Measurements from ENCODE around the gene EIF4G3.
"Not testable (repeated sequence)": the region's sequence is repeated elsewhere in the genome, so short reads cannot be mapped to it uniquely, and the experiment has no call there.

The EIF4G3 gene

GRCh38 chr1:20932437-20932977, 244.2 kb downstream of the EIF4G3 start:
- DNase-seq = no peak

- DNase-seq = no peak
These were observed 244.7 kb downstream of the EIF4G3 start for GRCh38 chr1:20931930-20932436.

GRCh38 chr1:20930427-20930826, 246.3 kb downstream of the EIF4G3 start:
- DNase-seq = no peak

DNA sequence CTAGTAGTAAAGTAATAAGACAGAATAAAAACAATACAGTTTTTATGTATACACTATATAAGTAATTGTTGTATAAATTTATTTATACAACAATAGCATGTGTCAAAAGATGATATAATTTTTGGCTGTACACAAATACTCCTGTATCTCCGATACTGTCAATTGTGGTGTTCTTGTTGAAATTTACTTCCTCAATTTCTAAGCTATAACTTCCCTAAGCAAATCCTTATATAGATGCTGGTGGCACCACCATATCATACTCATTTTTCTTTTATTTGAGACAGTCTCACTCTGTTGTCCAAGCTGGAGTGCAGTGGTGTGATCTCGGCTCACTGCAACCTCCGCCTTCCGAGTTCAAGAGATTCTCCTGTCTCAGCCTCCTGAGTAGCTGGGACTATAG, 248.6 kb downstream of the EIF4G3 start:
- DNase-seq = no peak

DNA sequence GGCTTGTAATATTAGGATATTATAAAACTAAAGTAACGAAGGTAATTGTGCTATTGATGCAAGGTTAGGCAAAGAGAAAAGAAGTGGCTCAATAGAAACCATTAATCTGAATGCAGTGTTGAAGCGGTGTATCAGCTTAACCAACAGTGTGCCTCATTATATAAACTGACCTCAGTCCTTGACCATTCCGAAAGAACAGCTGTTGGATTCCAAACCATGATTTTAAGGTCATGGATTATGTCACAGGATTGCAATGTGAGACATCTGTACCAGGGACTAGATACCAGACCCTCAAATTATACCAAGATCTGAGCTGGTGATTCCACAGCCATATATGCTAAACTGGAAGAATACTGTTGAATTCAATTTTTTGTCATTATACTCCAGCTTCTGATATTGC, 255.4 kb downstream of the EIF4G3 start:
- DNase-seq = no peak

- DNase-seq = no peak
These were observed 263.5 kb downstream of the EIF4G3 start for GRCh38 chr1:20913242-20913641.

GRCh38 chr1:20907526-20907925, 269.2 kb downstream of the EIF4G3 start:
- DNase-seq = not testable (repeated sequence)

DNA sequence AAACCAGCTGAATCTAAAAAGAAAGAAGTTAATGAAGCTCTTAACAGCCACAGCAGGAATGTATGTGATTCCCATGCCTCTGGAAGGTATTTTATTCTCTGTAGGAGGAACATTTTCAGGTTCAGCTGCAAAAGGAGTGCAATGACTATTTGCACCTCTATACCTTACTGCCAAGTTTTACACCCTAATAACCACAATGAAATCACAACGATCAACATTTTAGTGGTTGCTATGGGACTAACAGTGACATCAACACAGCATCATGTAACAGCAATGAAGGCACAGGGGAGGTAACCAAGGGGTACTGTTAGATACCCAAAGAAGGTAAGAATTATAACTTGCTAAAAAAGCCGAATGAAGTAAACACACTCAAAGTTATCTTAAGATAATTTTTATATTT, 273.3 kb downstream of the EIF4G3 start:
- no peak for DNase-seq

GRCh38 chr1:20900056-20900455, 276.6 kb downstream of the EIF4G3 start:
- no peak for DNase-seq

DNA sequence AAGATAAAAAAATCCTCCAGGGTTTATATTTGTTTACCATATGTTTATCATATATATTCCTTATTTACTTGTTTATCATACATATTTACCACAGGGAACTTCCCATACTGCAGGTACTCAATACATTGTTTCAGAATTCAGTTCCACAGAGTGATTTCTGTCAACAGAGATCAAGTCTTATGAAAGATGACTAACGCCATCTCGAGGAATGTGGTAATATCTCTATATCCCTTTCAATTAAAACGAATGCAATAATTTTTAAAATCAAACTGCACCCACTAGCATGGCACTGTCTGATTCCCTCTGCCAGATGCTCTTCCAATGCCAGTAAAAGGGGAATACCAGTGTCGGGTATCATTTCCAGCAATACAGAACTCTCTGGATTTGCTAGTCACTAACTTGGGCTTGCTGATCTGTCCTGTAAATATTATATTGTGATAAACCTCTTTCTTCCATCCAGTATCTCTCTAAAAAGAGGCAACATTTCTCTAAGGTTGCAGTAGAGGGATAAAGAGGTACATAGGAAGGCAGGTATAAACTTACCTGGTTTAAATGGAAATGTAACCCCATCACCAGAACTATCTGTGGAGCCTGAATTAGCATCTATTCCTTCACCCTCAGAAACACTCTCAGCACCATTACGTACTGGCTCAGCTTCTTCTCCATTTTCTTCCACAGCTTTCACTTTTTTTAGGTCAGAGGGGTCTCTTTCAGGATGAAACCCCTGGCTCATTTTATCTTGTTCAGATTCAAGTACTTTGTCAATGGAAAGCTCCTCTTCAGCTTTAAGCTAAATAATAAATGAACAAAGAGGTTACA, 277.3 kb downstream of the EIF4G3 start:
- no peak for DNase-seq

- no peak for DNase-seq
These were observed 279.9 kb downstream of the EIF4G3 start for GRCh38 chr1:20896826-20897225.

DNA sequence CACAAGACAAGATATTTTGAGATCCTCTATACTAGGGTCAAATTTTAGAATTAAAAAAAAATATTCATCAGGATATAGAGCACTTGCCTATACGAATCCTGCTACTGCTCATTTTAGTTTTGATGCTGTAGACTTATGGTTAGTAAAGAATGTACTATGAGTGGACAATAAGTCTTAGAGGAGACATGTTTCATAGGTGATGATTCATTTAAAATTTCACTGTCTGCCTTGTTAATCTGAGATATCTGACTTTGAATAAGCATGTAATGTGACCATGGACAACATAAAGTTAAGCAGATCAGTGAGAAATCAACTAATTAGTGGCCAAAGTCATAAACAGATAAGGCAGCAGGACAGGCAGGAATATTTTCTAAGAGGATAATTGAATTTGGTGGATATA, 282.8 kb downstream of the EIF4G3 start:
- DNase-seq = no peak

DNA sequence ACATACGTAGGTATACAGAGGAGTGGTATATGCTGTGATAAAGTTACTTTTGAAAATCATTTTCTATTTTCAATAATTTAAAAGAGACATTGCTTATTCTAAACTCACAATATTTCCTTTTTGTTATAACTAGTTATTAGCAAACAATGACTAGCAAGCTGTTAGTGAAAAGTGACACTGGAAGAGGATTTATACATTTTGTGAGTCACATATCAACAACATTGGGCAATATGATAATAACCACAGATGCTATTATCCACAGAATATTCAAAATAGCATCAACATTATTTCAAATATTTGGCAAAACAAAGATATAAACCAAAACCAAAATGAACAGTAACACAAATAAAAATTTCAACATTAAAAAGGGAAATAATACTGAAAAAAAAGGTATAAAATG, 285.6 kb downstream of the EIF4G3 start:
- no peak for DNase-seq

DNA sequence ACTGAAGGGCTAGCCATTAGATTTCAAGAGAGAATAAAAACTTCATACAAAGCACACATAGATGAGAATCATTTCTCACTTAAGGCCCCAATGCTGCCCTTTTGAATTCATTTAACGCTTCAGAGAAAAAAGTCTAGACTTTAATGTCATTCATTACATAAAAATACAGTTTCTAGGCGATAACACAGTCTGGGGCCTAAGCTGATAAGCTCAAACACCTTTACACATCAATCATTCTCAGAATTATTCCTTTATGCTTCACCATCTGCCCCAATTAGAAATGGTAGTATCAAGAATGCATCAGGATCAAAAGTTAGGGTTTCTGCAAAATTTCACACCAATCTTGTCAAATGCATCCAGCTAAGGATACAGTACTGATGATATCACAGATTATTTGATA, 289.5 kb downstream of the EIF4G3 start:
- no peak for DNase-seq

GRCh38 chr1:20885121-20885520, 291.6 kb downstream of the EIF4G3 start:
- DNase-seq = no peak

- DNase-seq = no peak
These were observed 292.2 kb downstream of the EIF4G3 start for GRCh38 chr1:20884513-20884912.

- DNase-seq = no peak
These were observed 292.9 kb downstream of the EIF4G3 start for GRCh38 chr1:20883766-20884165.

DNA sequence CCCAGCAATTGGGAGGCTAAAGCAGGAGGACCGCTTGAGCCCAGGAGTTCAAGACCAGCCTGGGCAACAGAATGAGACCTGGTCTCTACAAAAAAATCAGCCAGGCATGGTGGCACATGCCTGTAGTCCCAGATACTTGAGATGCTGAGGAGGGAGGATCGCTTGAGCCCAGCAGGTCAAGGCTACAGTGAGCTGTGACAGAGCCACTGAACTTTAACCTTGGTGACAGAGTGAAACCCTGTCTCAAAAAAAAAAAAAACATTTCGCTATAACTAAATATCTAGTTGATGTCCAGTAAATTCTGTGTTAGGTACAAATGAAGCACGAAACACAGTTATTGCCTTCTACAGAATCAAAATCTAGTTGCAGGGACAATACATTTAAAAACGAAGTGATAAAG, 293.9 kb downstream of the EIF4G3 start:
- no peak for DNase-seq

GRCh38 chr1:20878799-20879198, 297.9 kb downstream of the EIF4G3 start:
- DNase-seq = no peak

DNA sequence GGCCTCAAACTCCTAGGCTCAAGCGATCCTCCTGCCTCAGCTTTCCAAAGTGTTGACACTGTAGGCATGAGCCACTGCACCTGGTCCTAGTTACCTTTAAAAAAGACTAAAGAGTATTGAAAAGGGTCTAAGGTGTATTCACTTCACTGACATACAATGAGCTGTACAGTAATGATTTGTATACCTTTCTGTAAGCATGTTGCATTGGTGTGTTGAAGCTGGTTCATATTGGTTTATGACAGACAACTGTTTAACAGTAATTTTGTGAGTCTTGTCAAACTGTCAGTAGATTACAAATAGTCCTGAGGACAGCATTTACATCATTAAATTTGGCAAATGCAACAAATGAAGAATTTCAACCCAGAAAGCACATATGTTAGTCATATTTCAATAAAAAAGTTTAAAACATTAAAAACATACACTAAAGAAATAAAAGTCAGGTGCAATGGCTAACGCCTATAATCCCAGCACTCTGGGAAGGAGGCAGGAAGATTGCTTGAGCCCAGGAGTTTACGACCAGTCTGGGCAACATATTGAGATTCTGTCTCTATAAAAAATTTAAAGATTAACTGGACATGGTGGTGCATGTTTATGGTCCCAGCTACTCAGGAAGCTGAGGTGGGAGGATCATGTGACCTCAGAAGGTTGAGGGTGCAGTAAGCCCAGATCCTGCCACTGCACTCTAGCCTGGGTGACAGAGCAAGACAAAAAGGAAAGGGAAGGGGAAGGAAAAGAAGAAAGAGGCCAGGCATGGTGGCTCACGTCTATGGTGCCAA, 301.3 kb downstream of the EIF4G3 start:
- DNase-seq = no peak

DNA sequence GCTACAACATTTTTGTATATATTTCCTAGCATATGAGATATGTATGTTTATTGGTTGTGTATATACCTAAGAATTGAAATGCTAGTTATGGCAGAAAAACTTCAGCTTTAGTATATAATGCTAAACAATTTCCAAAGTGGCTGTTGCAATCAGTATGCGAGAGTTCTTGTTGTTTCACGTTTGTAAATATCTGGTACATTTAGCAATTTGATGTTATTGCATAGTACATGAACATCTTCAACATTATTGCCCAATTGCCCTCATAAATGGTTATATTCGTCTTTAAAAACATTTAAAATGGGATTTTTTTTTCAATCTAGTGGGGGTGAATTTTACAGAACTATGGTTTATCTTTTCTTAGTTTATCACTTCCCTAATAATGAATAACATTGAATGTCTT, 303.4 kb downstream of the EIF4G3 start:
- no peak for DNase-seq

GRCh38 chr1:20871419-20871818, 305.3 kb downstream of the EIF4G3 start:
- no peak for DNase-seq

DNA sequence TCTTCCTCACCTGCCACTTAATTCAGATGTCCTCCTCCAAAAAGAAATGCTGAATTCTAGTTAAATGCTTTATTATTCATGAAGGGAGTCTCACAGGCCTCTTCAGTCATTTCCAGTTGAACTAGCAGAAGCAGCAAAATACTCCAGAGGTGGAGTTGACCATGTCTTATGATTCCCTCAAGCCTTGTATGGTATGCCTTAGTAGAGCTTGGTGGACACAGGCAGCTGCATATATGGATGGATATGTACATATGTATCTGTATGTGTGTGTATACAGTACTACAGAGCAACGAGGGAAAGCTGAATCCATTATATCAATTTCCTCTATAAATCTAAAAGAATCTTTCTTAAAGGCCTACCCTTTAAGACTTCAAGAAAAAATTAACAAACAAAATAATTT, 306.0 kb downstream of the EIF4G3 start:
- DNase-seq = no peak

GRCh38 chr1:20868263-20868662, 308.4 kb downstream of the EIF4G3 start:
- DNase-seq = no peak
